ENCODE data around the gene CGB8. TPM values are rescaled to one million over a fixed set of nuclear protein-coding genes. Genes with fewer than 3 reads are reported as not detected.
A peak's percentile ranks its signal among the peaks of the same experiment; 100 is the strongest.

Gene CGB8
- total and polyA plus RNA-seq, 2 of the 8 experiments (the other 6 are each of a cell fraction or from before 2014, with no cell fraction given): 0.09 TPM; not detected in 1

DNA sequence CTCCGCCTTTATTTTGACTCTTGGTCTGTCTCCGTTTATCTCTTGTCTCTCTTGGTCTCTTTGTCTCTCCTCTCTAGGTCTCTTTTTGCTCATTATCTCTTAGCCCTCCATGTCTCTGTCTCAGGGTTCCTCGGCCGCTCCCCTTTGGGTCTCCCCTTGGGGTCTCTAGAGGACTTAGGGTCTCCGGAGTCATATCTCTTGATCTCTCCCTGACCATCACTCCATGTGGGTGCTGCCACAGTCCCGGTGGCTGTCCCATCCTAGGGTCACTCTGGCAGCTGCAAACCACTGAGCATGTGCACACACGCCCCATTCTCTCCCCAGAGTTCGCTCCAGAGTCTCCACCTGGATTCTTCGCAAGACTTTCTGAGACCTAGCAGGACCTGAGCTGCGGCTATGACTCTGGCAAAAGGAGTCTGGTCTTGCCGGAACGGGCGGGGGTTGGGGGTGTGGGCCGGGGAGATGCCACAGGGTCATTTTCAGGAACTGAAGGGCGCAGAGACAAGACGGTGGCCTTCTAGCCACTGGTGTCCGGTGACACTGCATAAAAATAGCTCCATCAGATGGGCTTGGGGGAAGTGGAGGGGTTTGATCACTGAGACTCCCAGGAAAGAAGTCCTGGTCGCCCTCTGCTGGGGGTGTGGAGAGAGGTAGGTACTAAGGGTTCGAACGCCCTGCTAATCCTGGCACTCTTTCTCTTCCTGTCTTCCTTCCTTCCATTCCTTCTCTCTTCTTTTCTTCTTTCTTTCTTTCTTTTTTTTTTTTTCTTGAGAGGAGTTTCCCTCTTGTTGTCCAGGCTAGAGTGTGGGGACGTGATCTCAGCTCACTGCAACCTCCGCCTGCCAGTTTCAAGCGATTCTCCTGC is 24.8 kb upstream of the CGB8 start (continued):
- TF ChIP-seq, protein P1, sequence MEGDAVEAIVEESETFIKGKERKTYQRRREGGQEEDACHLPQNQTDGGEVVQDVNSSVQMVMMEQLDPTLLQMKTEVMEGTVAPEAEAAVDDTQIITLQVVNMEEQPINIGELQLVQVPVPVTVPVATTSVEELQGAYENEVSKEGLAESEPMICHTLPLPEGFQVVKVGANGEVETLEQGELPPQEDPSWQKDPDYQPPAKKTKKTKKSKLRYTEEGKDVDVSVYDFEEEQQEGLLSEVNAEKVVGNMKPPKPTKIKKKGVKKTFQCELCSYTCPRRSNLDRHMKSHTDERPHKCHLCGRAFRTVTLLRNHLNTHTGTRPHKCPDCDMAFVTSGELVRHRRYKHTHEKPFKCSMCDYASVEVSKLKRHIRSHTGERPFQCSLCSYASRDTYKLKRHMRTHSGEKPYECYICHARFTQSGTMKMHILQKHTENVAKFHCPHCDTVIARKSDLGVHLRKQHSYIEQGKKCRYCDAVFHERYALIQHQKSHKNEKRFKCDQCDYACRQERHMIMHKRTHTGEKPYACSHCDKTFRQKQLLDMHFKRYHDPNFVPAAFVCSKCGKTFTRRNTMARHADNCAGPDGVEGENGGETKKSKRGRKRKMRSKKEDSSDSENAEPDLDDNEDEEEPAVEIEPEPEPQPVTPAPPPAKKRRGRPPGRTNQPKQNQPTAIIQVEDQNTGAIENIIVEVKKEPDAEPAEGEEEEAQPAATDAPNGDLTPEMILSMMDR (IDR thresholded peaks at IDR 0.05; ENCODE audit: control extremely low read depth in 1 of 3, insufficient read depth in 1 of 3, low read depth in 1 of 3, low read length in 3 of 3): peak; percentile 57 to 64 (median 61)
- TF ChIP-seq EGR1 (IDR thresholded peaks at IDR 0.05; ENCODE audit: borderline replicate concordance, low read depth, low read length) (no peak), GABPA (IDR thresholded peaks at IDR 0.05; ENCODE audit: borderline replicate concordance, insufficient read depth, low read length) (no peak), JUN (IDR thresholded peaks at IDR 0.05; ENCODE audit: low read depth, low read length) (no peak), RFX5 (IDR thresholded peaks at IDR 0.05; ENCODE audit: borderline replicate concordance, low read depth, low read length) (no peak), POLR2A (IDR thresholded peaks at IDR 0.05; ENCODE audit: control extremely low read depth in 1 of 2, low read depth in 2 of 2, low read length in 2 of 2) (no peak), NRF1 (IDR thresholded peaks at IDR 0.05; ENCODE audit: low read depth, low read length) (no peak), USF2 (IDR thresholded peaks at IDR 0.05; ENCODE audit: low read length) (no peak), SRF (IDR thresholded peaks at IDR 0.05; ENCODE audit: low read depth, low read length) (no peak), HDAC2 (IDR thresholded peaks at IDR 0.05; ENCODE audit: borderline replicate concordance in 1 of 2, low read depth in 2 of 2, low read length in 2 of 2) (no peak), SAP30 (IDR thresholded peaks at IDR 0.05; ENCODE audit: insufficient read depth, insufficient replicate concordance, low read length) (no peak), RAD21 (IDR thresholded peaks at IDR 0.05 in 1 of 2, conservative IDR thresholded peaks at IDR 0.05 in 1 of 2; ENCODE audit: low read depth in 2 of 2, low read length in 2 of 2) (peak; percentile 40 to 43), KDM5A (IDR thresholded peaks at IDR 0.05; ENCODE audit: low read length) (no peak), FOSL1 (IDR thresholded peaks at IDR 0.05; ENCODE audit: insufficient read depth, low read depth, low read length) (no peak), BCL11A (IDR thresholded peaks at IDR 0.05; ENCODE audit: low read depth in 2 of 2, low read length in 2 of 2) (no peak)

Measured in H1 (cell line).